Pulmonary artery endothelial cell (primary cell): ENCODE results near the gene PAK5. TPM values are rescaled to one million over a fixed set of nuclear protein-coding genes. Genes with fewer than 3 reads are reported as not detected.

Source experiments
- DNase-seq: peaks from one replicate; pipeline ENCODE4 v3.0.0-alpha.2; 2011; ENCODE audit warnings: low read depth, low spot score
- total RNA-seq: library from RNA; depleted of rRNA; stranded (reverse); fragments of >200 nt; gene quantifications from 2 replicates; pipeline ENCODE4 v1.2.3, GENCODE V29; 2014

The PAK5 gene
- not detected in 2 replicates for total RNA-seq

DNA sequence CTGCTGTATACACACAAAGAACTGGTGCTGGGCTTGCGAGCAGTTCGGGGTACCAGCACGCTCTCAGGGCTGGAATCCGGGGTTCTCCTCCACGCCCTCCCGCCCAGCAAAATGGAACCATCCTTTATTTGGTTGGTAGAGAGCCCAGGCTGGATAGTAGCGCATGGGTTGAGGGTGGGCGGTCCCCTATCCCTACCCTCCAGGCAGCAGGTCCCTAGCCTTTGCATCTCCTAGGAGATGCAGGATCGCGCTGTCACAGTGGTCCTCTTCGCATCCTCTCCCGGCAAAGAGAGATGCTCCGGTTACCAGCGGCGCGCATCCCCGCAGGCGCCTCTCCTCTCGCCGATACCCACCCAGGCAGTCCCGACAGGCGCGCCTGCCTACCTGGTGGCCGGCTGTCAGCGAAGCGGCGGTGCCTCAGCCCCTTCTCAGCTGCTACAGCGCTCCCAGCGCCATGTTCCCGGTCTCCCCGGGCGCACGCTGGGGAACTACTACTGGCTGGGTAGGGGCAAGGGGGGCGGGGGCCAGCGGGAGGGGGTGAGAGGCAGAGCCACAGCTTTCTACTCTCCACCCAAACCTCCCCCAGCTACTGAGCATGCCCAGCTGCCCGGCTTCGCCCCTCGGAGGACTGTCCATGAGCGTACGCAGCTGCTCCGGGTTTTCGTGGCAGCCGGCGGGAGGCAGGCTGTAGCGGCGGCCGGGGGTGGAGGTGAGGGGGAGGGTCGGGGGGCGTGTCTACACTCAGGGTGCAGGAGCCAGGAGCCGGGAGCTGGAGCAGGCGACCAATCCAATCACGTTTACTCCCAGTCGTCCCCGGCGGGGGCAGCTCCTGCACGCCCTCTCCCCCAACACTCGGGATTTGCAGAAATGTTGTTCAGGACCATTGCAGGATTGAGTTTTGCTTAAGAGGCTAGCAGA is at the start of gene PAK5:
Gene PAK5 (minus strand): TSS at position 699 of the 918 bp plus-strand sequence. CDS start 194,748 bp downstream, outside the sequence.
- no peak for DNase-seq

DNA sequence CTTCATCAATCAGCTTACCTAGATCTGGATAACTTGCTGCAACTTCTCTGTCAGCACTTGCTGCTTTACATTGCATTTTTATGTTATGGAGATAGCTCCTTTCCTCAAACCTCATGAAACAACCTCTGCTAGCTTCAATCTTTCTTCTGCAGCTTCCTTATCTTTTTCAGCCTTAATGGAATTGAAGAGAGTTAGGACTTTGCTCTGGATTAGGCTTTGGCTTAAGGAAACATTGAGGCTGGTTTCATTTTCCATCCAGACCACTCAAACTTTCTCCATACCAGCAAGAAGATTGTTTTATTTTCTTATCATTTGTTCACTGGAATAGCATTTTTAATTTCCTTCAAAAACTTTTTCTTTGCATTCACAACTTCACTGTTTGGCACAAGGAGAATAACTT is 48.8 kb upstream of the PAK5 start:
- no peak for DNase-seq

DNA sequence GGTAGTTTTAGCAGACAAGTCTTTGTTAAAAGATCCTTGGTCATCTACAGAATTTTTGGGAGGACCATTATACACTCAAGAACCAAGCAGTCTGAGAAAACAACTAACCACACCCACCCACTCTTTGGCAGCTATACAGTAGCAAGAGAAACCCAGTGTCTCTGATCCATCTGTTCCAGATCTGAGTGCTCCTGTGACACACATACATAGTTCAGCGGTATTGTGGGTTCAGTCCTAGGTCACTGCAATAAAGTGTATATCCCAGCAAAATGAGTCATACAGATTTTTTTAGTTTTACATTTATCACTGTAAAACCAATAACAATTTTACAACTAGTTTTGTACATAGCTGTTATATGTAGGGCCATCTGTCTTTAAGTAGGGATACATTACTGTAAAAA is 47.4 kb upstream of the PAK5 start:
- DNase-seq = no peak

DNA sequence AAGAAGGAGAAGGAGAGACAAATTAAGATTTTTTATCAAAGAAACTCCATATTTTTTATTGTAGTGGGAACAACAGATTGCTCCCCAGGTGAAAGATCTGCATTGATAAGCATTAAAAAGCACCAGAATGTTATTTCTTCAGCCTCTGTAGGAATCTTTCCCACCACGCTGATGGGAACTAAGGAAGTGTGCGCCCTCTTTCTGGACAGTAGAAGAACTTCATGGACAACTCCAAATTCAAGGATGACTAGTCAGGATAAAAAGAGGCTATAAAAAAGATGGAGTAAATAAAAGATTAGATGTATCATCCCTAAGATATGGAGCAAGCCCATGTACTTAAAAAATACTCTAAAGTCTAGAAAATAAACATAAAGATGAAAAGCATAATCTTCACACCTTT is 45.8 kb upstream of the PAK5 start:
- no peak for DNase-seq

DNA sequence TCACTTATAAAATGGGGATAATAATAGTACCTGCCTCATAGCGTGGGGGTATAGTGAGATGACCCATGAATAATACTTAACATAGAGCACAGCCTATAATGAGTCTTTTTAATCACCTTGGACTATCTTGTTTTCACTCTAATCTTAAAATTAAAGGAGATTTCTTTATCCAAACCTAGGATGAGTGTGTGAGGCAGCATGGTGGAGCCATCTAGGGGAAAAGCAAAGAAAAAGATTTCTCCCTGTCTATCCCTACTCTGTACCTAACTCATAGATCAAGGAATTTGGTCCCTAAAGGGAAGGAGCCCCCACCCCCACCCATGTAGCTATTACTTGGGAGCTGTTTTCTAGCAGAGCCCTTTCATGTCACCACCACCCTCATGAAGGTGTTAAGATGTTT is 45.2 kb upstream of the PAK5 start:
- no peak for DNase-seq

DNA sequence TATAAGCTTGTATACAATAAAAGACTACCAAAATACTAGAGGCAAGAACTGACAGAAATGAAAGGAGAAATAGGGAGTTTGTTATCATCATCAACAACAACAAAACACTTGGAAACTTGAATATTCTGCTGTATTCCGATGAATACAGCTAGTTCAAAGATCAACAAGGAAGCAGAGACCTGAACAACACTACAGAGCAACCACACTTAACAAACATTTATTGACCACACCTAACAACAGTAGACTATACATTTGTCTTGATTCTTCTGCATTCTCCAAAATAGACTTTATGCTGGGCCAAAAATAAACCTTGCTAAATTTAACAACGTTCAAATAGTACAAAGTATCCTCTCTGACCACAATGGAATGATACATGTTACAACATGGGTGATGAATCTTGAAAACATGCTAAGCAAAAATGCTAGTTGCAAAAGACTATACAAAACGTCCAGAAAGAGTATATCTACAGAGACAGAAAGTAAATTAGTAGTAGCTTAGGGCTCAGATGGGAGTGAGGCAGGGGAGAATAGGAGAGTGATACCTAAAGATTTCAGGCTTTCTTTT is 39.1 kb upstream of the PAK5 start:
- no peak for DNase-seq

DNA sequence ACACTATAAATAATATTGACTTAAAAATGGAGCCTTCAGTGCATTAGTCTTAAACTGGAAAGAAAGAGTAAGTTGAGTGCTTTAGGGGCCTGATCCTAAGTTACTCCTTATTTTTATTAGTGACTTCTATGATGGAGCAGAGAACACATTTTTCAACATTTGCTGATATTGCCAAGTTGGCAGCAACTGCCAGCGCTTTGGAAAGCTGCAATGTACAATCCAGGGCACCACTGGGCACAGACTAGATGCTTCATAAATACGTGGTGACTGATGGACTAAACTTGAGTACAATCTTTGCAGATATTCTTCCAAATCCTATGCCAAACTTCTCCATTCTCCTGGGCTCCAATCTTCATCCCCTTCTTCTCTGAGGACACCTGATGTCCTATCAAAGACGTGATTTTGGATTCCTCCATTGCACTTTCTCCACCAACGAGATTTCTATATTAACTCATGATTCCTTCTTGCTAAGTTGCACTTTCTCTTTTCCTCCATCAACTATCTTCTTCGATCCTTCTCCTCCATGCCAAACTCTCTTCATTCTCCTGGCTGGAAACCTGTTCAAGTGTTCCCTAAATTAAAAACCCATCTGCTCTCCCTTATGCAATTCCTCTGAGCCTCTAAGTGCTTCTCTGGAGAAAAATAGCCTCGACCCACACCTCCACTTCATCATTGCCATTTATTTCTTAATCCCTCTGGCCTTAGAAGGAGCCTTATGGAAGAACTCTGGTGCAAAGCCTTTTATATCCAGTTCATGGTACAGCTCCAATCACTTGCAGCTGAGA is 28.5 kb upstream of the PAK5 start:
- DNase-seq = no peak

DNA sequence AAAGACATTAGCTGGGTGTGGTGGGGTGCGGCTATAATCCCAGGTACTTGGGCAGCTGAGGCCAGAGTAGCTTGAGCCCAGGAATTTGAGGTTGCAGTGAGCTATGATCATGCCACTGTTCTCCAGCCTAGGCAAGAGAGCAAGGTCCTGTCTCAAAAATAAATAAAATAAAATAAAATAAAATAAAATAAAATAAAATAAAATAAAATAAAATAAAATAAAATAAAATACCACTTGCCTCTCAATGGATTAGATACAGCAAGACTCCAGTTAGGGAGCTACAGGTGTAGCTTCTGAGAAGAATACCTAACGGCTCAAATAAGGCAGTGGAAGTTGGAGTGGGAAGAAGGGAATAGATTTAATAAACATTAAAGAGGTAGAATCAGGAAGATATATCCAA is 13.7 kb upstream of the PAK5 start:
- DNase-seq = no peak

DNA sequence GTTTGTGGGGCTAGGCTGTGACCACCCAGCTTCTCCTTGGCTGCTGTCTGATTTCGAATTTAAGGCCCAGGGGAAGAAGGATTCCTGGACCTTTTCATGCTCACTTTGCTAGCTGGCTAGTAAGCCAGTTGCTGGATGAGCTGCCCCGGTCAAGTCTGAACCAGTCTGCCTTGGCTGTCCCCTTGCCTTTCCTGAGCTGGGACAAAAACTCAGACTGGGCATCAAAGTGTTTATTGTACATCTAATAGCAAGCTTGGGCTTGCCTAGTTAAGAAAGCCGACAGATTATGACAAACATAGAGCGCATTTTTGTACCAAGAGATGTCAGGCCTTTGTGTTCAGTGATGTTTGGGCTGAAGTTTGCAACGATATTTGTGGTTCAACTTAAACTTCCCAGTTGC is 750 bp upstream of the PAK5 start:
- DNase-seq = no peak

DNA sequence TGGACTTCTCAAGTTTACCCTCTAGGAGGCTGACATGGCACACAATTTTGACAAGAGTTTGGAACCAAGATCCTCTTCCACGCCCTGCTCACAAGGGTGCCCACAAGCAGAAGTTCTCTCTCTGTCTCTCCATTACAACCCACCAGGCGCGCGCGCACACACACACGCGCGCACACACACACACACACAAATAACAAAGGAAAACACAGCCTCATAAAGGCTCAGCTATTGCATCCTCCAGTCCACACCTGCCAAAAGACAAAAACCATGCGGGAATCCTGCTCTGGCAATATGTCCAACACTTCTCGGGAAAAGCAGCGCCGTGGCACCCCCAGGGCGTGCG is 870 bp downstream of the PAK5 start:
- no peak for DNase-seq

DNA sequence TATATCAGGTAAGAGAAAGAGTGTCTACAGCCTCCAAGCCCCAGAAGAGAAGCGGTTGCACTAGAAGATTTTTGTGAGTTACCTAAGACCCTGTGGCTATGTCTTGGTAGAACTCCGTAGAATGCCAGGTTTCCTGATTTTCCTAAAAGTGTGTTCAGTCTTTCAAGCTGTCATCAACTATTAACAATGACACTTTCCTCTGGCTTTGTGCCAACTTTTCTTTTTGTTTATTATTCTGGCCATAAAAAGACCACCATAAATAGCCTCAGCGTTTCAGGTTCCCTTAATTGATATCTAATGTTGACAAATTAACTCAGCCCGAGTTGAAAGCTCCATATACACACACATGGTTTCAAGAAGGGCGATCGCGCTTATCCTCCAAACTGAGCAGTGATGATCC is 1.2 kb downstream of the PAK5 start:
- DNase-seq = no peak

DNA sequence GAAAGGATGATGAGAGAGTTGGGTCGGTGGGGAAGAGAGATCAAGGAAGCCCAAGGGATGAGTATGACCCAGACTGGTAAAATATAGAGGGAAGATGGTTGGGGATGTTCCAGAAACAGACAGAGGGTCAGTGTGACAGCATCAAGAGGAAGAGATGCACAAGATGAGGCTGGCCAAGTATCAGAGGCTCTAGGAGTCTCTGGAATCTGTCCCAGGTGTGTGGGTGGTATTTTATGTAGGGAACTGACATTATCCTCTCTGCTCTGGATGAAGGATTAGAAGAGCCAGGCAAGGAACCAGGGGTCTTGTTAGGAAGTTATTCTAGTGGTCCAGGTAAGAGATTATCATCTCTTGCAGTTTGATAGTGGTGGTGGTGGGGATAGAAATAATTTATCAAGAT is 3.6 kb downstream of the PAK5 start:
- DNase-seq = no peak

DNA sequence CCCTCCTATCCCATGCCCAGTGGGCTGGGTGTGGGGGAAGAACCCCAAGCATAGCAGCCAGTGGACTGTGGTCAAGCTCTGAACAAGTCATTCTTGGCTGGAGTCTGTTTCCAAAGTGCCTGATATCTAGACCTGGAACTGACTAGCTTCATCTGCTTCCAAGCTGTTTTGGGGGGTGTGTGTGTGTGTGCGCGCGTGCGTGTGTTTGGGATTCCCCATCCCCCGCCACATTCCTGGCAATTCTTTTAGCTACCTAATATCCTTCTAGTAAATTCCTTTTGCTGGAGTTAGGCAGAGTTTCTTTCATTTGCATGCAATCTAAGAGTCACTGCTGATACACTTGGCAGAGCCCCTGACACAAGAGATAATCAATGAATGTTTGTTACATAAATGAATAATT is 7.8 kb downstream of the PAK5 start:
- DNase-seq = no peak

DNA sequence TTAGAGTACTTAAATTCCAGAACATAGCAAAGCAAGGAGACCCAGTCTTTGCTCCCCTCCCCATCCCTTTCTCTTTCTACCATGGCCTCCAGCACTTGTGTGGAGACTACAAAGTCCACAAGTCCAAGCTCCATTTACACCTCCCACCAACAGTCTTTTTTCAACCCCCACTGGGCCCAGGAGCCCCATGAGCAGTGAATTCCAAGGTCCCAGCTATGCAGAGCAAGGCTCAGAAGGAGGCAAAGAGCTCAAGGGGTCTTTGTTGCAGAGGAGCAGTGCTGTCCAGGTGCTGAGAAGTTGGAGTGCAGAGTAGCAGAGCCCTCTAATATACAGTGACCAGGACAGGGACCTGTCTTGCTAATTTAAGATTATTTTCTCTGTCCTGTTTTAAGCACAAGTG is 9.0 kb downstream of the PAK5 start:
- DNase-seq = no peak

DNA sequence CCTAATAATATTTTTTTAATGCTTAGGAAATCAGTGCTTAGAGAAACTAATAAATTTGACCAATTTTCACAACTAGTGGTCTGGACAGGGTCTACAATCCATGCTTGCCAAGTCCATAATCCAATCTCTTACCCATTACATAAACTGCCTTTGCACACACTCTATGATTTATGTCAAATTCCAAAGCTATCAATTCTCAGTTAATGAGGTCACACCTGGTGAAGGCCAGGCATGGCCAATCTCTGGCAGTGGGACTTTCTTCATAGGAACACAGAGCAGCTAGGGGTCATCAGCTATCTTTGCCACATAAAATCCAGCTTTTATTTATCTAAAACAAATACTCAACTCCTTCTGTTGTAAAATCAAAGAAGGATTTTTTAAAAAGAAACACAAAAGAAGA is 21.2 kb downstream of the PAK5 start:
- no peak for DNase-seq

DNA sequence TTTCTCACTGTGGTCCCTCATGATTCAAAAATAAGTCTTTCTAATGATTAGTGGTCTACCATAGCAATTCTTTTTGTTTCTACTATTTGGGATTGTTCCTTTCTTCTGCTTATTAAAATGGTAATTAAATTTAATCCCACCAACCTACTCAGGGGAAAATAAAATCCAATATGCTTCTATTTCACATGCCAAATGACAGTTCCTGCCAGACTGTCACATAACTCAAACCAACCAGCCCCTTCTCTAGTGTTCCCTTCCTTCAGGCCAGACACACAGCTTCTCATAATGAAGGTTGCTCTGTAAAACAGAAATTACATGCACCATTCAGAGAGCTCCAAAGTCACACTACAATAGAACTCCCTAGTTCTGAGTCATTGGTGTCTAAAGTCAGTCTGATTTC is 23.2 kb downstream of the PAK5 start:
- DNase-seq = no peak

DNA sequence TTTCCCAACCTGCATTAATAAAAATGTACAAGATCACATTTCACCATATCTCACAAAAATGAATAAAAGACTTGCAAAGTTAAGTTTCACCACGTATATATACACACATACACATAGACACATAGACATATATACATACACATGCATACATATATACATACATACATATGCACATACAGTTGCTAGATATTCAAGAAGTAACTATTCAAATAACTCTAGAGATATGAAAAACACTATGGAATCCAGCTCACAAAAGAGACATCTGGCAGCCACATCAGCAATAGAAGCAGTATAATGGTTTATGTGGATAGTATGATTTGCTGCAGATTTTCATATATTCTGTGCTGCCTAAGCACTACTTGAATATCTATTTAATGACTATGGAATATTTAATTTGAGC is 28.1 kb downstream of the PAK5 start:
- no peak for DNase-seq

DNA sequence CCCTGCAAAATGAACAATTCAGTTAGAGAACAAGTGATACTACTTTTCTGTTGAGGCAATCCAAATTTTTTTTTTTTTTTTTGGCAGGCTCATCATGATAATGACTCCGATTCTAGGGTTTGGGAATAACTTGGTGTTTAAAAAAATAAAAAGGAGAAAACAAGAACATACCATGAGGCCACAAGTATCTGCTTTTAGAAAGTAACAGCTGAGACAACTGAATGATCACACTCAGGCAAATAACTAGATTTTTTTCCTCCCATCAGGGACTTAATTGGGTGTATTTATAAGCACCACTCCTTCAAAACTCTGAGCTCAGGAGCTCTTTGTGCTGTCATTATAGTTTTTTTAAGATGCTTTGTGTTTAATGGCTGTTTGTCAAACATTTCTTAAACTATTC is 29.6 kb downstream of the PAK5 start:
- no peak for DNase-seq

DNA sequence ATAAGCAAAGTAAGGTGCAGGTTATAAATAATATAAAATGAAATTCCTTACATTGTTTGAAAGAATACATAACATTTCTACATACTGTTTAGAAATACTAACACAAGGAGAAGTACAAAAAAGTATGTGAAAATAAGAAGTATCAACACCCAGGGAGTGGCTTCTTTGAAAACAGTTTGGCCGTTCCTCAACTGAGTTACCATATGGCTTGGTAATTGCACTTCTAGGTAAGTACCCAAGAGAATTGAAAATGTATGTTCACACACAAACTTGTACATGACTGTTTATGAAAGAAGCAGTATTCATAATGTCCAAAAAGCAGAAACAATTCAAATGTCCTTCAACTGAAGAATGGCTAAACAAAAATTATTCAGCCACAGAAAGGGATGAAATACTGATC is 30.7 kb downstream of the PAK5 start:
- DNase-seq = no peak

DNA sequence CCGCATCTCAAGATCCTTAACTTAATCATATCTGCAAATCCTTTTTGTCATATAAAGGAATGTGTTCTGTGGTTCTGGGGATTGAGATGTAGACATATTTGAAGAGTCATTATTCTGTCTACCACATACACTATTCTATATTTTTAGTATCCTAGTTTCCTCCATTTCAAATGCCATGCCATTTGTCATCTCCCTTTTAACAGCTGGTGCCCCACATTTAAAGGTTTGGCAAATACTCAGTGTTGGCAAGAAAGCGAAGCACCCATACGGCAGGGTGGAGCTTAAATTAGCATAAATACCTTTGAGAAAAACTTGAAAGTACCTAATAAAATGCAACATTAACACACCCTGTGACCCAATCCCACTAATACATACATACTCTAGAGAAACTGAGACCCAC is 31.7 kb downstream of the PAK5 start:
- DNase-seq = no peak

DNA sequence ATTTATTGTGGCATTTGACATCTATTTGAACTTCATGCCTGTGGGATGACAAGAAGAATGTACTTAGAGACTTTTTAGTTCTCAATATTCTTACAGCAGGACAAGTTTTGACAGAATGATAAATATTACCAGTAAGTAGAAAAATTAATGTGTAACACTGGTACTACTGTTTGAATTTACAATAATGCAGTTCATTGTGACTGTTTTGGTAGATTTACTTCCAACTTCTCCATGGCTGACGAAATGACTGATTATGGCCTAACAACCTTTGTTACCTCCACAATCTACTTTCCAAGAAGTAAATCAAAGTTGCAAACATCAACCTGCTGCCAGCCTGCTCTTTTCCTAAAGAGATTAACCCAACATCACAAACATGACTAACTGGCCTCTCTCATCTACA is 38.5 kb downstream of the PAK5 start:
- DNase-seq = no peak

DNA sequence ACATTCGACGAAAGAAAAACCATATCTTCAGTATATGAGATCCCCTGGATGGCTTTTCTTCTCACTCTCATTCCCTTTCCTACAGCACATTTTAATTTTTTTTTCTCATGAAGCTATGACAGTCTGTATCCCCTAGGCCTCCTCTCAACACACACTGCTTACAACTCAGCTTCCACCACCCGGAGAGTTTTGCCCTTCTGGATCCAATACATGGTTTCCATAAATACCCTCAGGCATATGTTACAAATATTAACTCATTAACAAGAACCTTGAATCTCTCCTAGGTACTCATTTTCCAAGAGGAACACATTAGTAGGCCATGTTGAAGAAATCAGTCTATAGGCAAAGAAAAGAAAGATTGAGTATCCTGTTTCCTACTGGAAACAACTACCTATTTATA is 44.0 kb downstream of the PAK5 start:
- DNase-seq = no peak

DNA sequence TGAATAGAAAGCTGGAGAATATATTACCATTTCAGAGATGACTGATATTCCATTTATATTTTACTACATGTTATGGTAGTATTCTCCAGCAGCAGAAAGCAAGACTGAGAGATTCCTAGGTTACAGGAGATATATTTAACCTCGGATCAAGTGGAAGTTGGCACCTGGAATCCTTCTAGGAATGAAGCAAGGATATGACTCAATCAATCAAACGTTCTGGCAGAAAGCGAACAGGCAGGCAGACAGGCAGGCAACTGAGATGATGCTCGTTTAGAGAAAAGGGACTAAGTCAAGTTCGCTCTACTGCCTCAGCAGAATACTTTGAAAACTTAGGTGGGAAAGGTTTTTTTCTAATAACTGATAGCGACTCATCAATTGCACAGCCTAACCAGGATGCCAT is 46.2 kb downstream of the PAK5 start:
- no peak for DNase-seq
